ENCODE data around the gene FUT8.

GRCh38 chr14:65718629-65719028 is 306.1 kb downstream of the FUT8 start:
- TF ChIP-seq CTCF (IDR thresholded peaks at IDR 0.05 in 4 of 5, conservative IDR thresholded peaks at IDR 0.05 in 1 of 5) (no peak), POLR2A (IDR thresholded peaks at IDR 0.05) (no peak)

Measured in gastrocnemius medialis (tissue), 4 donors.